Endothelial cell of umbilical vein (primary cell): ENCODE results near the gene TOMM40. TPM values are rescaled to one million over a fixed set of nuclear protein-coding genes. Genes with fewer than 3 reads are reported as not detected.

ENCODE experiments used
- BruUV-seq: library from RNA; stranded (reverse); fragments of 400-500 nt; replicated peaks from 2 replicates; lab custom pipeline; 2021; lab: Mats Ljungman, UMichigan
- CTCF ChIA-PET: fragments of 300-600, 350-600 bp; sonication (Branson Sonifier 250); formaldehyde crosslinking; loops from one replicate; lab custom pipeline; 2021; ENCODE audit warnings: antibody characterized with exemption, inconsistent platforms; lab: Charles Lee
- POLR2A ChIA-PET: fragments of 300-600, 350-600 bp; sonication (Branson Sonifier 250); formaldehyde crosslinking; loops from one replicate; lab custom pipeline; 2021; ENCODE audit warnings: antibody characterized with exemption, inconsistent platforms; lab: Charles Lee
- DNase-seq: peaks from one replicate; pipeline ENCODE4 v3.0.0-alpha.2; 2011; ENCODE audit warnings: low read depth, low spot score
- FAIRE-seq: peaks from 2 replicates; lab custom pipeline; 2011; peaks lifted over from hg19 to GRCh38; lab: Jason Lieb, UNC
- H2AFZ ChIP-seq: 2 replicates; pipeline ENCODE4 v1.6.0; 2012; ENCODE audit warnings: low read depth, low read length, control low read depth, inconsistent platforms
- H3K27ac ChIP-seq: 2 replicates; pipeline ENCODE4 v1.5.1; 2011; ENCODE audit warnings: low read depth, mild to moderate bottlenecking, control low read depth, low read length, moderate library complexity; ENCODE audit not compliant: insufficient read depth
- H3K27me3 ChIP-seq, 2 experiments: 2 replicates each; pipeline versions ENCODE4 v1.6.0 to v1.6.1; 2011; ENCODE audit warnings: low read length in 2 of 2, mixed read lengths in 1 of 2; ENCODE audit not compliant: control insufficient read depth in 2 of 2, insufficient read depth in 2 of 2
- H3K36me3 ChIP-seq, 2 experiments: 2 replicates in 1 of 2; 3 replicates in 1 of 2; pipeline ENCODE4 v1.5.1; 2011; ENCODE audit warnings: low read length in 2 of 2, mild to moderate bottlenecking in 1 of 2, moderate library complexity in 1 of 2; ENCODE audit not compliant: control insufficient read depth in 2 of 2, insufficient read depth in 2 of 2; ENCODE audit errors: extremely low read depth in 1 of 2
- H3K4me1 ChIP-seq: 3 replicates; pipeline ENCODE4 v1.5.1; 2011; ENCODE audit warnings: mild to moderate bottlenecking, low read length; ENCODE audit not compliant: control insufficient read depth, insufficient read depth; ENCODE audit errors: extremely low read depth
- H3K4me2 ChIP-seq: 2 replicates; pipeline ENCODE4 v1.6.1; 2011; ENCODE audit warnings: low read length, control low read depth, mixed read lengths; ENCODE audit not compliant: insufficient read depth
- H3K4me3 ChIP-seq, 3 experiments: fragments of 200-600 bp in 1 of 3; sonication (generic), shearing (Covaris generic) in 1 of 3; replicated peaks in 1 of 3; 2 replicates each; pipeline ENCODE4 v1.5.1; 2011 to 2016; ENCODE audit warnings: control low read depth in 3 of 3, low read length in 3 of 3, mild to moderate bottlenecking in 2 of 3, inconsistent platforms in 1 of 3, low read depth in 1 of 3, moderate library complexity in 1 of 3; ENCODE audit not compliant: insufficient read depth in 1 of 3
- H3K79me2 ChIP-seq: 2 replicates; pipeline ENCODE4 v1.6.0; 2012; ENCODE audit warnings: low read length, inconsistent platforms; ENCODE audit not compliant: control insufficient read depth, insufficient read depth
- H3K9ac ChIP-seq: replicated peaks from 2 replicates; pipeline ENCODE3; 2011; ENCODE audit warnings: low read length, control low read depth; ENCODE audit not compliant: insufficient read depth; ENCODE audit errors: extremely low read depth
- H3K9me1 ChIP-seq: replicated peaks from 3 replicates; pipeline ENCODE4 v1.6.0; 2011; ENCODE audit warnings: mild to moderate bottlenecking, low read length; ENCODE audit not compliant: control insufficient read depth, insufficient read depth; ENCODE audit errors: extremely low read depth
- H3K9me3 ChIP-seq: replicated peaks from 2 replicates; pipeline ENCODE4 v1.5.1; 2012; ENCODE audit warnings: low read length, inconsistent platforms; ENCODE audit not compliant: control insufficient read depth, insufficient read depth
- H4K20me1 ChIP-seq: replicated peaks from 2 replicates; pipeline ENCODE3; 2011; ENCODE audit warnings: mild to moderate bottlenecking, low read length; ENCODE audit not compliant: control insufficient read depth, insufficient read depth; ENCODE audit errors: extremely low read depth
- CTCF ChIP-seq, 2 donors: IDR thresholded peaks; 1 replicate in 1 of 2; 2 replicates in 1 of 2; pipeline ENCODE4 v1.5.1; 2011; ENCODE audit warnings: low read length in 2 of 2, mild to moderate bottlenecking in 2 of 2, moderate library complexity in 2 of 2, control low read depth in 1 of 2, inconsistent platforms in 1 of 2, low read depth in 1 of 2; ENCODE audit not compliant: insufficient read depth in 1 of 2; ENCODE audit errors: extremely low read depth in 1 of 2
- FOS ChIP-seq: IDR thresholded peaks from 2 replicates; pipeline ENCODE4 v1.6.1; 2011; ENCODE audit warnings: mild to moderate bottlenecking, low read length, moderate library complexity, borderline replicate concordance; ENCODE audit not compliant: insufficient read depth
- GATA2 ChIP-seq: IDR thresholded peaks from 2 replicates; pipeline ENCODE4 v1.7.0; 2011; ENCODE audit warnings: low read depth, mild to moderate bottlenecking, moderate library complexity, mixed read lengths, low read length; ENCODE audit not compliant: insufficient read length, insufficient read depth
- JUN ChIP-seq: IDR thresholded peaks from 2 replicates; pipeline ENCODE4 v1.6.1; 2011; ENCODE audit warnings: borderline replicate concordance, low read depth; ENCODE audit not compliant: insufficient read length, insufficient read depth
- MAX ChIP-seq: IDR thresholded peaks from 2 replicates; pipeline ENCODE4 v1.6.1; 2011; ENCODE audit not compliant: insufficient read depth, insufficient read length
- MYC ChIP-seq: IDR thresholded peaks from one replicate; pipeline ENCODE4 v1.6.1; 2011; ENCODE audit warnings: mild to moderate bottlenecking, low read depth, low read length
- POLR2A ChIP-seq: IDR thresholded peaks from 2 replicates; pipeline ENCODE4 v1.6.1; 2012; ENCODE audit warnings: low read depth, mild to moderate bottlenecking, control low read depth, low read length
- POLR2AphosphoS5 ChIP-seq: IDR thresholded peaks from 2 replicates; pipeline ENCODE4 v1.6.1; 2012; ENCODE audit warnings: low read depth, mild to moderate bottlenecking, control low read depth, low read length, moderate library complexity; ENCODE audit not compliant: insufficient read depth
- dilution Hi-C: fragments of 300-500 bp; cut with MboI; formaldehyde crosslinking; loops from one replicate; pipeline ENCODE4 v1.15.0; 2019; ENCODE audit warnings: low sequenced_read_pairs; ENCODE audit not compliant: extremely low pct_ligation_motif_present
- intact Hi-C: fragments of 100-400 bp; cut with micrococcal nuclease; formaldehyde crosslinking; loops from one replicate; pipeline ENCODE4 v1.10.0; 2022
- polyA plus RNA-seq, 4 experiments: library from polyadenylated mRNA; depleted of rRNA in 3 of 4; stranded (reverse) in 3 of 4; unstranded in 1 of 4; fragments of >200 nt; gene quantifications; 2 replicates each; pipeline versions ENCODE4 v1.2.1 to v1.2.3, GENCODE V29; 2011 to 2012; ENCODE audit warnings: missing spikeins in 1 of 4
- total RNA-seq: library from RNA; stranded (reverse); gene quantifications from 2 replicates; pipeline ENCODE4 v1.2.3, GENCODE V29; 2021

Gene TOMM40
- total and polyA plus RNA-seq, 2 donors (not counting 3 experiments of a cell fraction or from before 2014, with no cell fraction given): 71.8 to 90.7 TPM

- Histone ChIP-seq H3K4me1 (peaks cover 16% of the 10 kb centered on the region), H3K4me3 (no peak overlapping the region), H3K9ac (no peak overlapping the region), H3K9me3 (no peaks in the 10 kb centered on the region), H4K20me1 (no peaks in the 10 kb centered on the region), H3K27me3 (no peaks in the 10 kb centered on the region), H3K9me1 (no peaks in the 10 kb centered on the region), H3K36me3 (peaks cover 9 to 38% of the 10 kb centered on the region in 2 experiments), H3K79me2 (peaks cover 35% of the 10 kb centered on the region), H3K27ac (no peak overlapping the region), H3K4me2 (no peak overlapping the region), H2AFZ (no peak overlapping the region)
- CTCF ChIA-PET: no interaction called here
- no peak for FAIRE-seq
- dilution Hi-C loops: no loop called here
- POLR2A ChIA-PET: no interaction called here
- DNase-seq: no peak
- intact Hi-C loops: loop anchor here (5.0 kb wide), 1 partner anchor 111 kb away; no protein-coding TSS in a partner anchor
- no TSS peak for BruUV-seq
- no peak for TF ChIP-seq FOS
- TF ChIP-seq MYC: no peak
- TF ChIP-seq MAX: no peak
- no peak for TF ChIP-seq JUN
- TF ChIP-seq POLR2A: no peak
- no peak for TF ChIP-seq GATA2
- TF ChIP-seq POLR2AphosphoS5: no peak
- TF ChIP-seq CTCF (IDR thresholded peaks at IDR 0.05; ENCODE audit: extremely low read depth in 1 of 2, insufficient read depth in 1 of 2, low read depth in 1 of 2, low read length in 2 of 2): no peak
These were observed 2.4 kb downstream of the TOMM40 start for GRCh38 chr19:44893332-44894051.
